ENCODE results near the gene ABAT. TPM values are rescaled to one million over a fixed set of nuclear protein-coding genes. Genes with fewer than 3 reads are reported as not detected.
"Not testable (repeated sequence)": the region's sequence is repeated elsewhere in the genome, so short reads cannot be mapped to it uniquely, and the experiment has no call there.

ABAT gene
- total and polyA plus RNA-seq, 4 experiments from 2014 or later: 2.8 to 10.8 (median 6.5) TPM

DNA sequence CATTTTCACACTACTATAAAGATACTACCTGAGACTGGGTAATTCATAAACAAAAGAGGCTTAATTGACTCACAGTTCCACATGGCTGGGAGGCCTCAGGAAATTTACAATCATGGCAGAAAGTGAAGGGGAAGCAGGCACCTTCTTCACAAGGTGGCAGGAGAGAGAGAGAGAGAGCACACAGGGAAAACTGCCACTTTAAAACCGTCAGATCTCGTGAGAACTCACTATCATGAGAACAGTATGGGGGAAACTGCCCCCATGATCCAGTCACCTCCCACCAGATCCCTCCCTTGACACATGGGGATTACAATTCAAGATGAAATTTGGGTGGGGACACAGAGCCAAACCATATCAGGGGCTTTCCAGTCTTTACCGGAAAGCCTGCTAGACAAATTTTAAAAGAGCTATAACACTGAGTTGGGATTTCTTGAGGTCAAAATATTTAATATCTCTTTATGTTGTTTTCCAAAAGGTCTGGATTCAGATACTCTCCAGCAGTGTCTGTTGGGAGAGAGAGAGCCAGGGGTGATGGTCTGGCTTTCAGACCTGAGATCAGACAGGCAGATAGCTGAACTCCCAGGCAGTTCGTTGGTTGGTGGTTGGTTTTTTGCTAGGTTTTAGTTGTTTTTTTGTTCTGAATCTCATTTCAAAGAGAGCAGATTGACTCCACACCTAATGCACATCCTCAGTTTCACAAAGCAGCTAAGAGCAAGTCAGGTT, 30.8 kb downstream of the ABAT start:
- H3K4me1 Mint-ChIP-seq; POLR2A ChIA-PET (ENCODE audit: partially characterized antibody); H3K27me3 Mint-ChIP-seq; H3K27ac ChIP-seq (ENCODE audit: low read depth, low read length); H3K4me1 ChIP-seq (ENCODE audit: insufficient read depth, low read length); H3K9me3 Mint-ChIP-seq; DNase-seq; intact Hi-C loops (cut with micrococcal nuclease); H3K36me3 ChIP-seq (ENCODE audit: insufficient read depth, low read length); H3K9me3 ChIP-seq (ENCODE audit: control insufficient read depth in 1 of 2, low read length in 2 of 2); H3K4me3 Mint-ChIP-seq; H3K27me3 ChIP-seq (ENCODE audit: insufficient read depth, low read length); H3K4me3 ChIP-seq (ENCODE audit: low read length in 2 of 2): not testable (repeated sequence)
- CTCF ChIA-PET (ENCODE audit: partially characterized antibody): interaction anchor here (1.3 kb wide), 1 partner anchor 175 kb away, joined by 4 read pairs; no protein-coding TSS in a partner anchor
- H3K27ac Mint-ChIP-seq: peak overlapping the region in 2 of 7 donors; percentile 22 to 44
- H3K36me3 Mint-ChIP-seq: peaks cover 1 to 30% of the 10 kb centered on the region in 2 donors

DNA sequence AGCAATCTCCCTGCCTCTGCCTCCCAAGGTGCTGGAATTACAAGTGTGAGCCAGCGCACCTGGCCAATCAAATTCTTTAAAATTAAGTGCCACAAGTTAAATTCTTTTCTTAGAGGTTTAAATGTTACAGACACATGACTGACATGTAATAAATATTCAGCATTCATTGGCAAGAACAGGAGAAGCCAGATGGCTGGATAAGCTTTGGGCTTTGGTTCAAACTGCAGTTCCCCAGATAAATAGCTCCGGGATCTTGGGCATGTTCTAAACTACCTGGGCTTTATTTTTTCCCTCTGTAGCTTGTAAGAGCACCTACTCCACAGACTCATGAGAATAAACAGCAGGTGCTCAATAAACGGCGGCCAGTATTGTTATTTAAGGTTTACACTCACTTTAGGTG, 34.1 kb downstream of the ABAT start:
- ChIA-PET CTCF (ENCODE audit: partially characterized antibody) (no interaction called here), POLR2A (ENCODE audit: partially characterized antibody) (no interaction called here)
- Mint-ChIP-seq H3K4me3 (no peak overlapping the region), H3K27ac (no peak overlapping the region), H3K4me1 (peaks cover 0 to 5% (median 4%) of the 10 kb centered on the region in 4 donors), H3K9me3 (peaks cover 0 to 5% (median 0%) of the 10 kb centered on the region in 8 donors), H3K27me3 (no peaks in the 10 kb centered on the region), H3K36me3 (peaks cover 8 to 25% of the 10 kb centered on the region in 2 donors)
- Histone ChIP-seq H3K27me3 (ENCODE audit: insufficient read depth, low read length) (no peaks in the 10 kb centered on the region), H3K4me1 (ENCODE audit: insufficient read depth, low read length) (no peaks in the 10 kb centered on the region), H3K9me3 (ENCODE audit: control insufficient read depth in 1 of 2, low read length in 2 of 2) (no peaks in the 10 kb centered on the region), H3K27ac (ENCODE audit: low read depth, low read length) (no peak overlapping the region), H3K36me3 (ENCODE audit: insufficient read depth, low read length) (no peaks in the 10 kb centered on the region), H3K4me3 (ENCODE audit: low read length in 2 of 2) (no peak overlapping the region)
- intact Hi-C loops (cut with micrococcal nuclease): no loop called here
- no peak for DNase-seq

DNA sequence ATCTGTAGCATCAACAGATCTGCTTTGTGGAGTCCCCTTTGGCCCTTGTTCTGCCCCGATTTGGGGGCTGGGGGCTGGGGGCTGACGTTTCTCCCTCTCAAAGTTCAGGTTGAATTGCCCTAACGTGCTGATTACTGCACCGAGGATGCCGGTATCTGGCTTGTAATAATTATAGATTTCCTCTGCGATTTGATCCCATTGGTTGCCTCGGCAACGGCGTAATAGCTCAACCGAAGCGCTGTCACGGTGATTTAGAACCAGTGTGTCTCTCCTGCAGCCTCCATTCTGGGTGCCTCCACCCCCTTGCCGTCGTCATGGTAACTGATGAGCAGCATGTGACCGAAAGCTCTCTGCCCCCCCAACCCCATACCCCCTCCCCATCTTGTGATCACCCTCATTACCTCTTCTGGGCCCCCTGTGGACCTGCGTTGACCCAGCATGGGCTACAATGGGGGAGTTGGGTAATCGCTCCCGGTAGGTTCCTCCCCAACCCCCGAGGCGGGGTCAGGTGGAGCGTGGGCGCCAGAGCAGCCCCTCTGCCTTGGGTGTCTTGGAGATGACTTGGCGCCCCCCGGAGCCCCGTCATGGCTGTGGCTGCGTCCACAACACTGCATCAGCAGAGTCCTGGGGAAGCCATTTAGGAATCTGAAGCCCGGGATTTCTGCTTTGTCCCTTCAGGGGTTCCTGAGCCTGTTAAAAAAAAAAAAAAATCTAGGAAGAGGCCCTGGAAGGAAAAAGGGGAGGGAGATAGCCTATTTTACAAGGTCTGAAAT, 38.4 kb downstream of the ABAT start:
- DNase-seq: no peak
- H3K4me1 Mint-ChIP-seq: peaks cover 0 to 5% (median 4%) of the 10 kb centered on the region in 4 donors
- ChIA-PET CTCF (ENCODE audit: partially characterized antibody) (no interaction called here), POLR2A (ENCODE audit: partially characterized antibody) (no interaction called here)
- peaks cover under 1 to 14% (median 3%) of the 10 kb centered on the region in 8 donors for H3K9me3 Mint-ChIP-seq
- no peak overlapping the region for H3K27ac ChIP-seq (ENCODE audit: low read depth, low read length)
- H3K36me3 Mint-ChIP-seq: peaks cover 31 to 49% of the 10 kb centered on the region in 2 donors
- intact Hi-C loops (cut with micrococcal nuclease): no loop called here
- no peaks in the 10 kb centered on the region for H3K36me3 ChIP-seq (ENCODE audit: insufficient read depth, low read length)
- peak overlapping the region in 1 of 7 donors; percentile 51 for H3K27ac Mint-ChIP-seq
- H3K27me3 Mint-ChIP-seq: no peaks in the 10 kb centered on the region
- no peaks in the 10 kb centered on the region for H3K27me3 ChIP-seq (ENCODE audit: insufficient read depth, low read length)
- H3K9me3 ChIP-seq (ENCODE audit: control insufficient read depth in 1 of 2, low read length in 2 of 2): no peaks in the 10 kb centered on the region
- no peak overlapping the region for H3K4me3 Mint-ChIP-seq
- H3K4me3 ChIP-seq (ENCODE audit: low read length in 2 of 2): no peak overlapping the region
- H3K4me1 ChIP-seq (ENCODE audit: insufficient read depth, low read length): no peaks in the 10 kb centered on the region

DNA sequence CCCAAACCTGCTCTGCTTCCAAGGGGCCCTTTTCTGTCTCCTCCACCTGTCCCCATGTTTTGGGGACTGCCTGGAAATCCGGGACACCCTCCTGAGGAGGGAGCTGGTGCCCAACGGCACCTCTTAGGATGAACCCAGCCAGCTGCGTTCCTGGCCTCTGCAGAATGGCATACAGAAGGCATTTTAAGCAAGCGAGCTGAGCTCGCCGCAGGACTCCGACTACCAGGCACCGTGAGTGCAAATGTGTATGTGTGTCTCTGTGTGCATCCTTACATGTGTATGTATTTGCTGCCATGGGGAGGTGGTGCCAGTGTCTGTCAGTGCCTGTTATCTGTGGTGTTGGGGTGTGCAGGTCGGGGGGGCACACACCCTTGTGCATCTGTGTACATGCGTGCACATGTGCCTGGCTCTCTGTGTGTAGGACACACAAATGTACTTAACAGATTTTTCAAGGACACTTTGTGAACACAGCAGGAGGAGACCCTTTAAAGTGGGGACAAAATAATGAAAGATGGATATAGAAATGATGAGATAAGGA, 39.3 kb downstream of the ABAT start:
- CTCF ChIA-PET (ENCODE audit: partially characterized antibody): no interaction called here
- no peak overlapping the region for H3K27ac ChIP-seq (ENCODE audit: low read depth, low read length)
- H3K4me1 ChIP-seq (ENCODE audit: insufficient read depth, low read length): no peaks in the 10 kb centered on the region
- H3K36me3 ChIP-seq (ENCODE audit: insufficient read depth, low read length): no peaks in the 10 kb centered on the region
- intact Hi-C loops (cut with micrococcal nuclease): no loop called here
- peak overlapping the region in 1 of 7 donors; percentile 57 for H3K27ac Mint-ChIP-seq
- H3K4me3 Mint-ChIP-seq: no peak overlapping the region
- peaks cover 2 to 18% (median 4%) of the 10 kb centered on the region in 8 donors for H3K9me3 Mint-ChIP-seq
- H3K27me3 Mint-ChIP-seq: no peaks in the 10 kb centered on the region
- POLR2A ChIA-PET (ENCODE audit: partially characterized antibody): no interaction called here
- no peaks in the 10 kb centered on the region for H3K9me3 ChIP-seq (ENCODE audit: control insufficient read depth in 1 of 2, low read length in 2 of 2)
- H3K27me3 ChIP-seq (ENCODE audit: insufficient read depth, low read length): no peaks in the 10 kb centered on the region
- no peak overlapping the region for H3K4me3 ChIP-seq (ENCODE audit: low read length in 2 of 2)
- H3K36me3 Mint-ChIP-seq: peaks cover 38 to 57% of the 10 kb centered on the region in 2 donors
- no peak for DNase-seq
- peaks cover 0 to 5% (median 4%) of the 10 kb centered on the region in 4 donors for H3K4me1 Mint-ChIP-seq

- no peak overlapping the region for H3K27ac ChIP-seq (ENCODE audit: low read depth, low read length)
- CTCF ChIA-PET (ENCODE audit: partially characterized antibody): no interaction called here
- H3K27ac Mint-ChIP-seq: no peak overlapping the region
- no peak overlapping the region for H3K4me3 ChIP-seq (ENCODE audit: low read length in 2 of 2)
- H3K9me3 Mint-ChIP-seq: peaks cover 2 to 18% (median 4%) of the 10 kb centered on the region in 8 donors
- H3K36me3 ChIP-seq (ENCODE audit: insufficient read depth, low read length): no peaks in the 10 kb centered on the region
- no peaks in the 10 kb centered on the region for H3K4me1 ChIP-seq (ENCODE audit: insufficient read depth, low read length)
- DNase-seq: no peak
- no peaks in the 10 kb centered on the region for H3K9me3 ChIP-seq (ENCODE audit: control insufficient read depth in 1 of 2, low read length in 2 of 2)
- peaks cover 0 to 5% (median 4%) of the 10 kb centered on the region in 4 donors for H3K4me1 Mint-ChIP-seq
- no peaks in the 10 kb centered on the region for H3K27me3 Mint-ChIP-seq
- peaks cover 38 to 57% of the 10 kb centered on the region in 2 donors for H3K36me3 Mint-ChIP-seq
- POLR2A ChIA-PET (ENCODE audit: partially characterized antibody): no interaction called here
- no peaks in the 10 kb centered on the region for H3K27me3 ChIP-seq (ENCODE audit: insufficient read depth, low read length)
- H3K4me3 Mint-ChIP-seq: no peak overlapping the region
- intact Hi-C loops (cut with micrococcal nuclease): no loop called here
Measured at GRCh38 chr16:8714174-8714573, 39.8 kb downstream of the ABAT start.

DNA sequence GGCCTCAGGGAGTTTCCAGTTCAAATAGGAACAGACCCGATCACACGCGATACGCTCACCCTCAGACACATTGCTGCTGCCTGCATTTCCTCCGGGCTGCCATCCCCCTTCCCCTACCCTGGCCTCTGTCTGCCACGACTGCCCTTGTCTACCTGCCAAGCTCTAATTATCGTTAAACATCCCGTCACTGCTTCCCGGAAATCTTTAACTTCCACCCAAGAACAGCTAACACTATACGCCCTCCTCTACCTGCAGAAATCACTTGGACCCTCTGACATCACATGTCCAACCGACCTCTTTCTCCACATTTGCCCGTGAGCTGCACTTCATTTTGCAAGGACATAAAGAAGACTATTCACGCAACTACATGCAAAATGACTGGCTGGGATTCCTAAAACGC, 40.4 kb downstream of the ABAT start:
- ChIA-PET CTCF (ENCODE audit: partially characterized antibody) (no interaction called here), POLR2A (ENCODE audit: partially characterized antibody) (no interaction called here)
- no peaks in the 10 kb centered on the region for H3K27me3 ChIP-seq (ENCODE audit: insufficient read depth, low read length)
- intact Hi-C loops (cut with micrococcal nuclease): no loop called here
- no peaks in the 10 kb centered on the region for H3K9me3 ChIP-seq (ENCODE audit: control insufficient read depth in 1 of 2, low read length in 2 of 2)
- Mint-ChIP-seq H3K27ac (no peak overlapping the region), H3K4me1 (peaks cover 0 to 5% (median 4%) of the 10 kb centered on the region in 4 donors), H3K36me3 (peaks cover 38 to 54% of the 10 kb centered on the region in 2 donors), H3K9me3 (peaks cover 2 to 18% (median 4%) of the 10 kb centered on the region in 8 donors), H3K27me3 (no peaks in the 10 kb centered on the region), H3K4me3 (no peak overlapping the region)
- H3K4me1 ChIP-seq (ENCODE audit: insufficient read depth, low read length): no peaks in the 10 kb centered on the region
- no peak for DNase-seq
- no peak overlapping the region for H3K4me3 ChIP-seq (ENCODE audit: low read length in 2 of 2)
- H3K36me3 ChIP-seq (ENCODE audit: insufficient read depth, low read length): no peaks in the 10 kb centered on the region
- no peak overlapping the region for H3K27ac ChIP-seq (ENCODE audit: low read depth, low read length)

DNA sequence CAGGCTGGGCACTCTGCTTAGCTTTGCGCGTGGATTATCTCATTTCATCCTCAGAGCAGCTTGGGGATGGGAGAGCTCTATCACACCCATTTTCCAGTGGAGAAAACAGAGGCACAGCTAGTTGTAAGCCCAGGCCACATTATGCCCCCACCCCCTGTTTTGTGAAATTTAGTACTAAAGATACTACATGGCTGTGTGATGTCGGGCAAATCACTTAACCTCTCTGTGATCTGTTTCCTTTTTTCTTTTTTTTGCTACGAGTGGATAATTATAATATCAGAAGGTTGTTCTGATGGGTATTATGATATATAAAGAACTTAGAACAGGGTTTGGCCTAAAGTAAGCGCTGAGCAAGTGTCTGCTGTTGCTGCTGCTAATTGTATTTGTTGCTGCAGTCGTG, 41.6 kb downstream of the ABAT start:
- Mint-ChIP-seq H3K9me3 (peaks cover 2 to 18% (median 4%) of the 10 kb centered on the region in 8 donors), H3K27ac (no peak overlapping the region)

More for the DNA sequence above, 41.6 kb downstream of the ABAT start:
- Histone ChIP-seq H3K4me3 (ENCODE audit: low read length in 2 of 2) (no peak overlapping the region), H3K27ac (ENCODE audit: low read depth, low read length) (no peak overlapping the region), H3K27me3 (ENCODE audit: insufficient read depth, low read length) (no peaks in the 10 kb centered on the region), H3K36me3 (ENCODE audit: insufficient read depth, low read length) (no peaks in the 10 kb centered on the region), H3K9me3 (ENCODE audit: control insufficient read depth in 1 of 2, low read length in 2 of 2) (no peaks in the 10 kb centered on the region), H3K4me1 (ENCODE audit: insufficient read depth, low read length) (no peaks in the 10 kb centered on the region)
- ChIA-PET POLR2A (ENCODE audit: partially characterized antibody) (no interaction called here), CTCF (ENCODE audit: partially characterized antibody) (no interaction called here)
- H3K27me3 Mint-ChIP-seq: no peaks in the 10 kb centered on the region
- H3K36me3 Mint-ChIP-seq: peaks cover 35 to 45% of the 10 kb centered on the region in 2 donors
- no peak overlapping the region for H3K4me3 Mint-ChIP-seq
- peaks cover 0 to 5% (median 4%) of the 10 kb centered on the region in 4 donors for H3K4me1 Mint-ChIP-seq
- intact Hi-C loops (cut with micrococcal nuclease): no loop called here
- no peak for DNase-seq
